WTC11 (cell line): Measurements from ENCODE around the gene RBM47.

Experiments used
- CTCF ChIP-seq: fragments of 200-600 bp; IDR thresholded peaks from 2 replicates; pipeline ENCODE4 v1.8.0; 2022; ENCODE audit warnings: antibody characterized with exemption
- GABPB1 ChIP-seq: sonication (generic); formaldehyde crosslinking; IDR thresholded peaks from 2 replicates; pipeline ENCODE4 v1.8.1; 2023; ENCODE audit warnings: mild to moderate bottlenecking, missing genetic modification reagents
- IRF1 ChIP-seq: sonication (generic); formaldehyde crosslinking; IDR thresholded peaks from 2 replicates; pipeline ENCODE4 v1.8.0; 2023; ENCODE audit warnings: missing genetic modification reagents

GRCh38 chr4:40651280-40651679 is 21.6 kb upstream of the RBM47 start:
- no peak for TF ChIP-seq CTCF
- no peak for TF ChIP-seq IRF1
- TF ChIP-seq GABPB1, result no peak
